ES-I3 (cell line): ENCODE measurements around the gene TEAD1.

Source experiments
- H3K36me3 ChIP-seq: 2 replicates; pipeline ENCODE4 v1.6.1; 2013; ENCODE audit warnings: mild to moderate bottlenecking, low read length, control low read depth, moderate library complexity; ENCODE audit not compliant: insufficient read depth
- H3K4me1 ChIP-seq: 2 replicates; pipeline ENCODE4 v1.6.1; 2013; ENCODE audit warnings: mild to moderate bottlenecking, control low read depth, low read length; ENCODE audit not compliant: insufficient read depth
- H3K9ac ChIP-seq: 2 replicates; pipeline ENCODE4 v1.6.1; 2013; ENCODE audit warnings: low read depth, mild to moderate bottlenecking, low read length, moderate library complexity
- H3K9me3 ChIP-seq: 2 replicates; pipeline ENCODE4 v1.6.1; 2013; ENCODE audit warnings: mild to moderate bottlenecking, low read length, moderate library complexity; ENCODE audit not compliant: control insufficient read depth, insufficient read depth

Gene TEAD1

DNA sequence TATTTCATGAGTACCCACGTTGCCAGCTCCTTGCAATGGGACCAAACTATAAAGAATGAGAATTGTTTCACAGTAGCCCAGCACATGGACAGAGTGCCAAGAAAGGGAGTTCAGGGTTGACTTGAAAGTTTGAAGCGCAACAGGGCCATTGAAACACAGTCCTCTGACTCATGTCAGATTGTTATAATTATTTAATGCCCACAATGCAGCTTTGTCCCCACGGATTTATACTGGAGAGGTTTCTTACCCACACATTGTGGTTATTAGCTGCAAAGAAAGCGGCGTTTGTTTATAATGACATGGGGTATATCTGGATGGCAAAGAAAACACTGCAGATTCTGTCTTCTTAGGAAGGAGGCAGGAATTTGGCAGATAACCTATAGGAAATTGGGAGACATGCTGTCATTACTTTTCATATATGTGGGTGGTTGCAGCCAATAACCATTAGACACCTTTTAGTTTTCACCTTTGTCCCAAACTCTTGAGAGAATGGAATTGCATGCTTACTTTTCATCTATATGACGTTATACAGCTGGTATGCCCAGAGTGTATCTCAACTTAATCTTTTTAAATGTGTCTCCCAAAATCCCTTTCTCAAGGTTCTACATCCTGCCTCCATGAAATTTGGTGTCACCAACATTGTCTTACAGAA is 143.6 kb downstream of the TEAD1 start:
- Histone ChIP-seq H3K36me3 (no peaks in the 10 kb centered on the region; the same call in 1 of the 2 replicates), H3K9me3 (no peaks in the 10 kb centered on the region), H3K4me1 (peaks cover 14% of the 10 kb centered on the region), H3K9ac (no peak overlapping the region)

DNA sequence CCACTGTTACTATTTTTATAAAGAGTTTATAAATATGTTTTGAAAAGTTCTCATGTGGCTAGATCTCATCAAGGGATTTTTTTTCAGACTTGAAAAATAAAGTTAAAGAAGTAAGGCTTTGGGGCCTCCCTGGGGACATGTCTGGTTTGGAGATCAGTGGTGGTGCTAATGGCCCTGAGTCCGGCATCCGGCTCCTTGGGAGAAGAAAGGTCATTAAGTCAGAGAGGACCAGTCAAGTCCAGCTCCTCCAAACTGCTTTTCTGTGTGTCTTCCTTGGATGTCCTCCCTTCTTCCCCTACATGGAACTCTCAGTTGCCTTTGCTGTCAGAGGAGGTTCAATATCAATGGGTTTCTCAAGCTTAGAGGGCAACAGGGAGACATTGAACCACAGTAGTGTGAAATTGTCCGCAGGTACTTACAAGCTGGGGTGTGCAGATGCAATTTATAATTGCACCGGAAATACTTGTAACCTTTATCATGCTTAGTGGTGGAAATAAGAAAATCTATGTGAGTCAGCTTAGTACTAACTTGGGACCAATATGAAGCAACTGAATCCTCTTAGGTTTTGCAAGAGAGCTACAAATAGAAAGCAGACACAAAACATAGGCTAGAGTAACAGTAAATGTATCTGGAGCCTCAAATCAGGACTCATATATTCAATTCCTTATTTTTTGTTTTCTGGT is 144.3 kb downstream of the TEAD1 start:
- Histone ChIP-seq H3K9ac (no peak overlapping the region), H3K36me3 (no peaks in the 10 kb centered on the region; the same call in 1 of the 2 replicates), H3K4me1 (peaks cover 14% of the 10 kb centered on the region), H3K9me3 (no peaks in the 10 kb centered on the region)

DNA sequence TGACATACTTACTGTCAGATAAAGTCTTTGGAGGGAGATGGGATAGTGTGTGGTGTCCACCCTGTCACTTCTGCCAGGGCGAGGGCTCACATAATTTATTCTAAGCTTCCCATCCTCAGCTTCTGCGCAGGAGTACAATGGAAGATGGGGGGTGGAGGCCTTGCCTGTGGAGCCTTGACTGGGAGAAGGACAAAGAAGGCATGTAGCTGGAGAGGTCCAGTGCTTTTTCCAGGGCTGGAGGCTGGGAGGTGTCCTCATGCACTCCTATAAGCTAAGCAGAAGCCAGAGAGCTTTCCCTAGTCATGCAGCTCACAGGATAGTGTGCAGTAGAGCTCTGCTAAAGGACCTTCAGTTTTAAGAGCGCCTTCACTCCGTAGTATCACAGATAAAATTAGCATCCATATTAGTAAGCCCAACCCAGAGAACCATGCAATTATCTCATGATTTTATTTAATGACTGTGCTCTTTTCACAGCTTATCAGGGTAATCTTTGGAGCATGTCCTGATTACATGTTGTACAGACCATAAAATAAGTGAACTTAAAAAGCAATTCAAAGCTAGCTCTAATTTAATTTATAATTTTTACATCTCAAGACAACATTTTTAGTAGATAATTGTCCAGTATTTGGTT is 148.3 kb downstream of the TEAD1 start:
- no peaks in the 10 kb centered on the region for H3K9me3 ChIP-seq
- H3K4me1 ChIP-seq = peaks cover 15% of the 10 kb centered on the region
- H3K9ac ChIP-seq = no peak overlapping the region
- H3K36me3 ChIP-seq = no peaks in the 10 kb centered on the region; the same call in 1 of the 2 replicates

DNA sequence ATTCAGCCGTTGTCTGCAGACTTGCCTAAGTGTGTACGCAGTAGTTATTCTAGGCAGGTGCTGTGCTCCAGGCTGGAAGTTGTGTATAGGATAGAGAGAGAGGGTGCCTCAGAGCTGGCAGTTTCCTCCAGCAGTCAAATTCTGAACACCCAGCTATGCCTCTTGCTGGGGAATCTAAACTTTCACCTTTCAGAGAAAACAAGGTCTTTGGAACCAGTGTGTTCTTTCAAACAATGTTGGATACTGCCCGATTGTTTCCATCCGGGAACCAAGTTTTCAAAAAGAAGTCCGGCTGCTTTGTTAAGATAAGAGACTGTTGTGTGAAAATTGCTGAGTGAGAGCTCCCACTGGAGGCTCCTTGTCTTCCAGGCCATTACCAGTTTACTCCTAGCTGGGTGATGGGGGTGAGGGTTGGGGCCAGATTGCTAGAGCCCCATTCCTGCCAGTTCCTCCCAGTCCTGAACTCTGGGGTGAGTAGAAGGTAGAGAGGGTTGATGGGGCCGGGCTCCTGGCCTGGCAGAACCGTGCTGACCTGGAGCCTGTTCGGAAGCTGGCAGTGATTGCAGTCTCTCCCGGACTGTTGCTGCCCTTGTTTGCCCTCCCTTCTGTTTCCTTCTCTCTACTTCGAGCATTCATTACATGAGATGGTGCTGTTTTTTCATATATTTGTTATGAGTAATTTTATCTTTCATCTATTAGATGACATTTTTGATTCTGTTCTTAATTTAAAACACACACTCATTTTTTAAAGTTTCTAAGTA is 150.2 kb downstream of the TEAD1 start:
- Histone ChIP-seq H3K9ac (no peak overlapping the region), H3K9me3 (no peaks in the 10 kb centered on the region), H3K36me3 (no peaks in the 10 kb centered on the region; the same call in 1 of the 2 replicates), H3K4me1 (peaks cover 26% of the 10 kb centered on the region)

DNA sequence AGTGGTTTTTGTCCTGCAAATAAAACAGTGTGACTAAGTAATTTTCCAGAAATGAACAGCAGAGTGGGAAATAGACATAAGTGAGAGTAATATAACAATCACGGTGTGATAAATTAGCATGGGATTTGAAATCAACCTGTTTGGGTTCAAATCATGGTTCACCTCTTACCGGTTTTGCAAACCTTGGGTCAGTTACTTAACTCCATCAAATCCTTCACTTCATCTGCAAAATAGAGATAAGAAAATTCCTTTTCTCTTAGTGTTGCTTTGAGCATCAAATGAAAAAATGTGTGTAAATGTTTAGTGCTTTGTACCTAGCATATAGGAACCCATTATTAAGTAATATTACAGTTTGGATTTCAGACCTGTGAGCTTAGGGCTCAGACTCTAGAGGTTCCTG is 152.2 kb downstream of the TEAD1 start:
- peaks cover 35% of the 10 kb centered on the region for H3K4me1 ChIP-seq
- no peak overlapping the region for H3K9ac ChIP-seq
- H3K9me3 ChIP-seq = no peaks in the 10 kb centered on the region
- H3K36me3 ChIP-seq = no peaks in the 10 kb centered on the region; the same call in 1 of the 2 replicates

DNA sequence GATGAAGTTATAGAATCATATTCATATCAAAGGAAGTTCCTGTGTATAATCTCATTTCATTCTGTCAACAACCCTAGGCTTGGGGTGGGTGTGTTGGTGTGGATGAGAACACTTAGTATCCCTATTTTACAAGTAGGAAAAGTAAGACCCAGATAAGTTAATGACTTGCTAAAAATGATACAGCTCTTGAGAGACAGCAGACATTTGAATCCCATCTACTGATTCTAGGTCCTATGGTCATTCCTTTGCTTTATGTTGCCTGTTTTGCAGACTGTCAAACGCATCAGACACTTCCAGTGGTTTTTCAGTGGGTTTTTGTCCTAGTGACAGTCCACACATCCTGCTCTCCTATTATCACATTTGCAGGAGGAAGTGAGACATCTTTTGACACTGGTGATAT is 153.1 kb downstream of the TEAD1 start:
- H3K36me3 ChIP-seq = no peaks in the 10 kb centered on the region; the same call in 1 of the 2 replicates
- H3K9me3 ChIP-seq = no peaks in the 10 kb centered on the region
- peak overlapping the region; percentile 42; the same call in 1 of the 2 replicates for H3K9ac ChIP-seq
- H3K4me1 ChIP-seq = peaks cover 35% of the 10 kb centered on the region

DNA sequence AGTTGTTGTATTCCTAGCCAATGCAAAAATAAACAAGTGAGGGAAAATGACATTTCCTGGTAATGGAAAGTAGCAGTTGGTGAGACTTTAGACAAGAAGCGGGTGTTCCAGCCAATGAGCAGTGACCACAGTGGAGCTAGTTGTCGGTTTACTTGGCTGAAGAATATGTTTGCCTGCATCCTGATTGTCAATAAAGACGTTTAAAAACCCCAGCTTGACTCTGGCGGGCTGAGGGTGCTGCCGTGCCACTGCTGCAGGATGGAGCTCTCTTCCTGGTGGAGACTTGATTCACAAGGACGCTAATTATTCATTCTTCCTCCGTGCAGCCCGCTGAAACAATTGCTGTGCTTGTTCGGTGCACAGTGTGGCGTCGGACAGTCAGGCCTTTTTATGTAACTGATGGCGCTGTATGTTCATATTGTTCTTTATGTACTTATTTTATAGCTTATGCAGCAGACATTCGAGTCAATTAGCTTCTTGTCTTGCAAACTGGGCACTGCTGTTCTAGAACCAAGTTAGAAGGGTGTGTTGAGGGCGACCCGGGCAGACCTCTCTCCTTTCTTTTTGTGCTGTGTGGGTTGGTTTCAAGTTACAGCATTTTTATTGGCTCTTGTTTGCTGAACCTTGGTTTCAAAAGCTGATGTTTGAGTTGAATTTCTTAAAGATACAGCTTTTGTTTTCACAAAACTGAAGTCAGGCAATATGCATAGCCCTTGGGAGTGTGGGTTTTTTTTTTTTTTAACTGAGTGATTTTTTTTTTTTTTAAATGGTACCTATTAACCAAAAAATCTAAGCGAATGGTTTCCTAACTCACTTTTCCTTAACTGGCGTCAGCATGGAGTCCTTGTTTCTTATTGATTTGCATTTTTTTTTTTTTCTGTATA is 153.9 kb downstream of the TEAD1 start:
- Histone ChIP-seq H3K4me1 (peaks cover 36% of the 10 kb centered on the region), H3K9ac (peak overlapping the region; percentile 42), H3K9me3 (no peaks in the 10 kb centered on the region), H3K36me3 (no peaks in the 10 kb centered on the region)

DNA sequence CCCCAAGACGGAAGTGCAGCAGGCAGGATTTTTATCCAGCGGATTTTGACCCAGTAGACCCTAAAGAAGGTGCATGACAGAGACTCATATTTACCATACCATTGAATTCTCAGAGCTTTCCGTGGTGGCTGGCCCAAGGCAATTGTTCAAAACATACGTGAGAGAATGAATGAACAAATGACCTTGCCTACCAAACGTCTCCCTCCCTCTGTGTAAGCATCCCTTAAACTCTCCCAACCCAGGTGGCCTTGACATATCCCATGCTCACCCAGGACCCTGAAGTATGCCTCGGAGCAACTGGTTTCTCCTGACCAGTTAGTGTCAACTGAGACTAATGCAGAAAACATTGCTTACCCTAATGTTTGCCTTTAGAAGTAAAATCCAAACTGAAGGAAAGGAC is 154.9 kb downstream of the TEAD1 start:
- Histone ChIP-seq H3K36me3 (no peaks in the 10 kb centered on the region), H3K4me1 (peaks cover 41% of the 10 kb centered on the region), H3K9me3 (no peaks in the 10 kb centered on the region), H3K9ac (peak overlapping the region; percentile 42; the same call in 1 of the 2 replicates)

DNA sequence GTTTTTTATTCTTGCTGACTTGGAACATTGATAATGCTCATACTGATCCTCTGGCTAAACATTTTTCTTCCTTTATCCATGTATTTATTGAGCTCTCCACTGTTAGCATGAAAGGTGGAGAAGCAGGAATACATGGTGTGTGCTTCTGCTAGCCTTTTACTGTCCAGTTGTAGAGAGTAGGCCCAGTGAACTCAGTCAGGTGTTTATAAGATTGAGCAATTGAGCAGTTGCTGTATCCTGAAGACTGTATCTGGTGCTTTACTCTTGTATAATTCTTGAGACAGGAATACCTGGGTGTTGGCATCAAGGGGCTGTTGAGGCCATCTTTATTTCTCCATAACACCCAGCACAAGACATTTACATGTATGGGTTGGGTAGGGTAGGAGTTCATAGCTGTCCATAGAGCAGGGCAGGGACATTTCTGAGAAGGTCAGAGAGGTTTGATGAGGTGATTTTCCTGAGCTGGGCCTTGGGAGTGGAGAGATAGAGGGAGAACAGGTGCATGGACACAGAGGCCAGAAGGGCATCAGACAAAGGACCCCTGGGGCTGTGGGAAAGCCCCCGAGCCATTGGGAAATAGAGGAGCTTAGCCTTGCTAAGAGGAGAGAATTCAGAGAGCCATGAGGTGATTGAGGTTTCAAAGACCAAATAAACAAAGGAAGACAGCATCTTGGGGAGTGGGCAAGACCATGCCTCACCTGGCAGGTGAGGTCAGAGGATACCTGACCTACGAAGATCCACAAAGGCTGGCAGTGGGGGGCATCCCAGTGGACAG is 155.5 kb downstream of the TEAD1 start:
- H3K36me3 ChIP-seq = no peaks in the 10 kb centered on the region
- no peaks in the 10 kb centered on the region for H3K9me3 ChIP-seq
- no peak overlapping the region; the same call in 1 of the 2 replicates for H3K9ac ChIP-seq
- peaks cover 41% of the 10 kb centered on the region for H3K4me1 ChIP-seq

DNA sequence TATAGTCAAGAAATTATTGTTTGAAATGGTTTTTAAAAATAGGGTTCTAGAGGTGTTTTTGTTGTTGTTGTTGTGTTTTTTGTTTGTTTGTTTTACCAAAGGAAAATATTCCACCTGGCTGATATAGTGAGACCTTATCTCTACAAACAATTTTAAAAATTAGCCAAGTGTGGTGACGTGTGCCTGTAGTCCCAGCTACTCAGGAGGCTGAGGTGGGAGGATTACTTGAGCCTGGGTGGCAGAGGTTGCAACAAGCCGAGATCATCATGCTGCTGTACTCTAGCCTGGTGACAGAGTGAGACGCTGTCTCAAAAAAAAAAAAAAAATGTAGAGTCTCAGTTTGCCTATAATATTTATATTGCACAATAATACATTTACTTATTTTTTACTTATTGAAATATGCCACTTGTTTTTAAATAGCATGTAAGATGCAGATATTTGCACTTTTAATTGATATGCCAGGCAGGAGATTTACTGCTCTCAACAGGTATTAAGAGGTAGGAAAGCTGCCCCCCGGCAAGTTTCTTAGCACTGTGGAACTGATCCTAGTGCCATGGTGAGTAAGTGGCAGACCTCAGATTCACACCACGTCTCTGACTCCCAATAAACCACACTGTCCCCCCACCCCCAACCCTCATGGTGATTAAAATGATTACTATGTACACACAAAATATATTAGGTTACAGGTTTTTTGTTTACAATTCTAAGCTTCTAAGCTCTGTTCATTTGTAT is 157.4 kb downstream of the TEAD1 start:
- Histone ChIP-seq H3K9me3 (no peaks in the 10 kb centered on the region), H3K36me3 (no peaks in the 10 kb centered on the region; the same call in 1 of the 2 replicates), H3K4me1 (peaks cover 32% of the 10 kb centered on the region), H3K9ac (no peak overlapping the region)

DNA sequence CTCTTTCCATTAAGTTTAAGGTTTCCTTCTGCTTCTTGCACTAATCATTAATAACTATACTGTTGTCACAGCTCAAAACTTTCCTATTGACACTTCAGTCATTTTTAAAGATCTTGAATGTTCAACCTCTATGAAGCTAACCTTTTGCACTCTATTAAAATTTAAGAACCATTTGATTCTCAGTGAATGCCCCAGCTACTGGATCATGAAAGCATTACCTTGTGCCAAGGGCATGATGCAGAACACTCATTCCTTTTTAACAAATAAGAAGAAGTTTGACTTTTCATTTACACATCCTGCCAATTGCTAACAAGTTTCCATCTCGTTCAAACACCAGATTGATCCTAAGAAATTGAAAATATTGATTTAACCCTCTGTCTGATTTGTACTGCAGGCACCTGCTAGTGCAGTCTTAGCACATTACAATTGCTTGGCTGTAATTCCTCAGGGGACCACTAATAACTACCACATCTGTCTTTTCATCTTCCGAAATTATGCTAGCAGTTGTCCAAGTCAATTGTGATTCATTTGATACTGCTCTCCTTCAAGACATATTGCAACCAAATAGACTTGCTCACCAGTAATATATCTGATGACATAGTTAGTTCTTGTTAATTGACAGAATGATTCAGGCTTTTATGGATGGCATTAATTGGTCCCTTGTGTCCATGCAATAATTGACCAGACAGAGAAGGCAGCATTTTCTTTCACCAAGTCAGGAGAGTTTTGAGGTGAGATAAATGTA is 158.4 kb downstream of the TEAD1 start:
- Histone ChIP-seq H3K36me3 (no peaks in the 10 kb centered on the region; the same call in 1 of the 2 replicates), H3K9me3 (no peaks in the 10 kb centered on the region), H3K9ac (no peak overlapping the region), H3K4me1 (peaks cover 24% of the 10 kb centered on the region)

DNA sequence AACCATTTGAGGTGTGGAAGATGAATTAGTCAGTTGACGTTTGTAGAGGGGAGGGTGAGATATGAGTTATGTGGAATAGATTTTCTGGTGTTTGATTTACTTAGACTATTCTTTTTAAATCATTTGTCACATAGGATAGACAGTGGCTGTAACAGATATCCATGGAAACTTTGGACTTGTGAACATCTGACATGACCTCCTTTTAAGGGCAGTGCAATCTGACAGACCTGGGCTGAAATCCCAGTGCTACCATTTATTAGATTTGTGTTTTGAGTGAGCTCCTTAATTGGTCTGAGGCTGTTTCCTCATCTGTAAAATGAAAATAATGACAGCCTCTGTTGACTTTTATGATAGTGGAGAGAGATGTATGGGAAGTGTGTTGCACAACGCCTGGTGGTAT is 159.9 kb downstream of the TEAD1 start:
- H3K9me3 ChIP-seq = no peaks in the 10 kb centered on the region
- H3K9ac ChIP-seq = no peak overlapping the region
- no peaks in the 10 kb centered on the region; the same call in 1 of the 2 replicates for H3K36me3 ChIP-seq
- H3K4me1 ChIP-seq = peaks cover 18% of the 10 kb centered on the region
